B cell (primary cell): ENCODE data around the gene GSTP1. TPM values are rescaled to one million over a fixed set of nuclear protein-coding genes. Genes with fewer than 3 reads are reported as not detected.

Source experiments
- ATAC-seq: fragments of 200-7000 bp; cut with Tn5 transposase; one replicate; pipeline ENCODE4 v1.10.0; 2021; ENCODE audit warnings: low read depth, mild to moderate bottlenecking, moderate number of reproducible peaks, moderate library complexity
- CTCF ChIA-PET: fragments of 350-600 bp; sonication (Branson Sonifier 250); formaldehyde crosslinking; loops from one replicate; lab custom pipeline; 2021; ENCODE audit warnings: antibody characterized with exemption, inconsistent platforms; lab: Charles Lee
- POLR2A ChIA-PET: fragments of 350-600 bp; sonication (Branson Sonifier 250); formaldehyde crosslinking; loops from one replicate; lab custom pipeline; 2021; ENCODE audit warnings: antibody characterized with exemption; lab: Charles Lee
- DNase-seq: peaks from one replicate; pipeline ENCODE4 v3.0.0; 2013
- H2AFZ ChIP-seq: 2 replicates; pipeline ENCODE4 v1.6.1; 2012; ENCODE audit warnings: mild to moderate bottlenecking, low read depth, low read length; ENCODE audit not compliant: insufficient read depth, poor library complexity, severe bottlenecking
- H3K27ac ChIP-seq, 2 donors: 1 replicate in 1 of 2; 2 replicates in 1 of 2; pipeline ENCODE4 v1.5.1; 2012 to 2013; ENCODE audit warnings: low read length in 2 of 2, mild to moderate bottlenecking in 2 of 2, moderate library complexity in 1 of 2
- H3K27me3 ChIP-seq, 4 experiments: fragments of 200-600 bp in 1 of 4; sonication (generic) in 1 of 4; replicated peaks in 1 of 4; 1 replicate in 2 of 4; 2 replicates in 2 of 4; pipeline versions ENCODE4 v1.6.1 to v1.7.0; 2013 to 2016; ENCODE audit warnings: low read length in 3 of 4, mild to moderate bottlenecking in 2 of 4, mixed read lengths in 1 of 4, moderate library complexity in 1 of 4; ENCODE audit not compliant: insufficient read depth in 4 of 4, control insufficient read depth in 3 of 4; ENCODE audit errors: control extremely low read depth in 1 of 4
- H3K36me3 ChIP-seq, 2 experiments: replicated peaks in 1 of 2; 1 replicate in 1 of 2; 2 replicates in 1 of 2; pipeline versions ENCODE4 v1.6.1 to v1.7.1; 2013; ENCODE audit warnings: low read length in 1 of 2; ENCODE audit not compliant: insufficient read depth in 2 of 2, control insufficient read depth in 1 of 2; ENCODE audit errors: control extremely low read depth in 1 of 2, extremely low read depth in 1 of 2
- H3K4me1 ChIP-seq, 2 donors: fragments of 200-600 bp in 1 of 2; sonication (generic) in 1 of 2; 1 replicate in 1 of 2; 2 replicates in 1 of 2; pipeline versions ENCODE4 v1.5.1 to v1.6.1; 2013 to 2017; ENCODE audit warnings: low read length in 2 of 2; ENCODE audit not compliant: control insufficient read depth in 2 of 2, insufficient read depth in 2 of 2
- H3K4me2 ChIP-seq: replicated peaks from 2 replicates; pipeline ENCODE3; 2012; ENCODE audit warnings: mild to moderate bottlenecking, low read depth, low read length; ENCODE audit not compliant: poor library complexity, severe bottlenecking
- H3K4me3 ChIP-seq, 5 experiments: fragments of 200-600 bp in 1 of 5; sonication (generic) in 1 of 5; 1 replicate in 3 of 5; 2 replicates in 2 of 5; pipeline versions ENCODE4 v1.5.1 to v1.7.0; 2011 to 2016; ENCODE audit warnings: low read length in 4 of 5, mild to moderate bottlenecking in 4 of 5, low read depth in 2 of 5, control low read depth in 1 of 5, moderate library complexity in 1 of 5; ENCODE audit not compliant: insufficient read depth in 1 of 5; ENCODE audit errors: control extremely low read depth in 1 of 5, extremely low read depth in 1 of 5
- H3K79me2 ChIP-seq: fragments of 200-600 bp; sonication (generic); one replicate; pipeline ENCODE4 v1.6.0; 2016; ENCODE audit warnings: low read length; ENCODE audit not compliant: control insufficient read depth, insufficient read depth
- H3K9ac ChIP-seq: fragments of 200-600 bp; sonication (generic); 2 replicates; pipeline ENCODE4 v1.6.1; 2017; ENCODE audit warnings: mild to moderate bottlenecking, low read length, moderate library complexity
- H3K9me3 ChIP-seq, 3 donors: one replicate each; pipeline versions ENCODE4 v1.6.1 to v1.7.1; 2013; ENCODE audit warnings: low read length in 2 of 3; ENCODE audit not compliant: control insufficient read depth in 2 of 3, insufficient read depth in 1 of 3; ENCODE audit errors: control extremely low read depth in 1 of 3
- H4K20me1 ChIP-seq: 2 replicates; pipeline ENCODE4 v1.6.0; 2012; ENCODE audit warnings: mild to moderate bottlenecking, low read length; ENCODE audit not compliant: insufficient read depth, control insufficient read depth, poor library complexity, severe bottlenecking
- H3K27ac Mint-ChIP-seq: one replicate; pipeline ENCODE4 v1.8.0; 2021; ENCODE audit warnings: mixed read lengths
- H3K27me3 Mint-ChIP-seq: one replicate; pipeline ENCODE4 v1.8.0; 2021; ENCODE audit warnings: mixed read lengths
- H3K4me1 Mint-ChIP-seq: one replicate; pipeline ENCODE4 v1.8.0; 2021; ENCODE audit warnings: mixed read lengths
- H3K4me3 Mint-ChIP-seq: one replicate; pipeline ENCODE4 v1.8.0; 2021; ENCODE audit warnings: mixed read lengths
- H3K9me3 Mint-ChIP-seq: one replicate; pipeline ENCODE4 v1.8.0; 2022; ENCODE audit warnings: mixed read lengths; ENCODE audit not compliant: insufficient read depth
- CTCF ChIP-seq: fragments of 200-600 bp; IDR thresholded peaks from one replicate; pipeline ENCODE4 v1.8.0; 2022; ENCODE audit warnings: antibody characterized with exemption, mild to moderate bottlenecking
- EZH2 ChIP-seq: IDR thresholded peaks from 2 replicates; pipeline ENCODE4 v1.6.1; 2012; ENCODE audit warnings: borderline replicate concordance, low read depth, mild to moderate bottlenecking, moderate library complexity, low read length; ENCODE audit not compliant: insufficient read depth, poor library complexity, severe bottlenecking
- WGBS: methylation state at CpG from one replicate; pipeline ENCODE4 v1.1.5; 2013; ENCODE audit warnings: missing lambda C conversion rate; ENCODE audit not compliant: insufficient coverage; 5-methylcytosine and 5-hydroxymethylcytosine counted together
- intact Hi-C: fragments of 100-400 bp; cut with micrococcal nuclease; formaldehyde crosslinking; loops from one replicate; pipeline ENCODE4 v1.10.0; 2022
- polyA plus RNA-seq: library from polyadenylated mRNA; depleted of rRNA; stranded (reverse); fragments of >200 nt; gene quantifications from 2 replicates; pipeline ENCODE4 v1.2.3, GENCODE V29; 2012
- total RNA-seq, 2 donors: library from RNA; stranded (reverse); fragments of 120-200 nt in 1 of 2; gene quantifications; 1 replicate in 1 of 2; 2 replicates in 1 of 2; pipeline versions ENCODE4 v1.2.3 to v1.2.4, GENCODE V29; 2013 to 2022

The GSTP1 gene
- total and polyA plus RNA-seq, 2 donors (not counting 1 experiment from before 2014, with no cell fraction given): 200 to 313 TPM

GRCh38 chr11:67615728-67616430 lies 32.3 kb downstream of the GSTP1 start:
- H2AFZ ChIP-seq: no peak overlapping the region
- H3K9me3 ChIP-seq: no peaks in the 10 kb centered on the region
- DNase-seq (peak; percentile 51), ATAC-seq (no peak)
- intact Hi-C loops: no loop called here
- peaks cover 0 to 18% of the 10 kb centered on the region in 2 experiments for H3K36me3 ChIP-seq
- no peaks in the 10 kb centered on the region for H3K27me3 ChIP-seq
- H3K4me1 ChIP-seq: peaks cover 32 to 38% of the 10 kb centered on the region in 2 donors
- H3K27ac ChIP-seq: no peak overlapping the region
- H3K9ac ChIP-seq: no peak overlapping the region
- no peaks in the 10 kb centered on the region for H3K27me3 Mint-ChIP-seq
- WGBS: 51% methylated on average over 33 of the region's 34 CpGs
- H3K27ac Mint-ChIP-seq: peak overlapping the region; percentile 80
- ChIA-PET CTCF (interaction anchor here (0.8 to 8.0 kb wide), 6 partner anchors 13 to 44 kb away, joined by 3 to 85 read pairs (median 4); partner anchors contain the start of genes GSTP1 and NUDT8), POLR2A (interaction anchor here (0.6 to 3.8 kb wide), 4 partner anchors 8 to 179 kb away, joined by 4 to 31 read pairs (median 7); partner anchors contain the start of gene NUDT8)
- H3K4me1 Mint-ChIP-seq: peaks cover 45% of the 10 kb centered on the region
- H3K4me3 Mint-ChIP-seq: peak overlapping the region; percentile 68
- H3K79me2 ChIP-seq: no peaks in the 10 kb centered on the region
- peak overlapping the region; percentile 79 for H3K4me2 ChIP-seq
- no peak overlapping the region for H3K4me3 ChIP-seq
- H4K20me1 ChIP-seq: no peaks in the 10 kb centered on the region
- no peaks in the 10 kb centered on the region for H3K9me3 Mint-ChIP-seq
- TF ChIP-seq CTCF (no peak), EZH2 (no peak)
